Measurements from ENCODE around the gene HHIPL1. TPM values are rescaled to one million over a fixed set of nuclear protein-coding genes. Genes with fewer than 3 reads are reported as not detected.

HHIPL1 gene
- total RNA-seq, 1 experiment from 2014 or later: 2.1 TPM

DNA sequence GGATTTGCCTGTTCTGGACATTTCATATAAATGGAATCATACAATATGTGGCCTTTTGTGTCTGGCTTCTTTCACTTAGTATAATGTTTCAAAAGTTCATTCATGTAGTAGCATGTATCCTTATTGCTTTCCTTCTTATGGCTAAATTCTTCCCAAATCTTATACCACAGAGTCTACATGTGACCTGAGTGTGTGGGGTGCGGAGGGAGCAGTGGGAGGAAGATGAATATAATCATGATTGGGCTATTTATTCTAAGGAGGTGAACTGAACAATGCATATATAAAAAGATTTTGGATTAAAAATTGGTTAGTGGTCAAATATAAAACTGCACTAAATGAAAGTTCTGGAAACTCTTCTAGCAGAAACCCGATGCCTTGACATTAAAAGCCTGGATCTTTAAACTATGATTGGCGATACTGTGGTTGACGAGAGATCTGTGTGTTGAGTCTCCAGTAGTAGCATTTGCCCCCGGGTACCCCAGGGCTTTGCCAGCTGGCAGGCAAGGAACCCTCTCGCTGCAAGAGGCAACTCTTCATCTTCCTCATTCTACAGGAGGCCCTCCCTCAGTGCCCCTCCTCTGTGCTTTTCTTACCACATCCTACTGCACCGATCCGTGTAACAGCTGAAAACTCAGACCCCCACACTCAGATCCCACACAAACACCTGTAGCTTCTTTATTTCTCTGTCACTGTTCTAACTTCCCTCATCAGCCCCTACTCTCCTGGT lies 41.8 kb downstream of the HHIPL1 start:
- ATAC-seq: no peak
- H3K27me3 ChIP-seq (ENCODE audit: control insufficient read depth, insufficient read depth, low read length): peaks cover 2% of the 10 kb centered on the region
- no peaks in the 10 kb centered on the region; the same call in 1 of the 2 replicates for H3K36me3 ChIP-seq (ENCODE audit: control insufficient read depth, insufficient read depth, low read length)
- H3K4me3 ChIP-seq (ENCODE audit: low read depth in 2 of 2, low read length in 2 of 2): no peak overlapping the region
- no peak overlapping the region for H3K27ac ChIP-seq (ENCODE audit: low read length)
- no peaks in the 10 kb centered on the region for H3K9me3 ChIP-seq (ENCODE audit: control insufficient read depth, insufficient read depth, low read depth, low read length)
- no peaks in the 10 kb centered on the region for H3K4me1 ChIP-seq (ENCODE audit: control insufficient read depth, insufficient read depth, low read length)
- in situ Hi-C loops (cut with HindIII; ENCODE audit: low pct_unique_long_range_greater_than_20kb, low sequenced_read_pairs): no loop called here
- no TSS peak for BruUV-seq (replicated peaks)
- ChIA-PET POLR2A (no interaction called here), CTCF (interaction anchor here (0.7 kb wide), 1 partner anchor 293 kb away, joined by 3 read pairs; no protein-coding TSS in a partner anchor)
- intact Hi-C loops (cut with micrococcal nuclease; ENCODE audit: unreplicated experiment): no loop called here
- TF ChIP-seq TCF7L2 (IDR thresholded peaks at IDR 0.05; ENCODE audit: low read depth, low read length) (no peak), SIN3A (IDR thresholded peaks at IDR 0.05; ENCODE audit: borderline replicate concordance, insufficient read depth, low read depth, low read length) (no peak), POLR2AphosphoS5 (IDR thresholded peaks at IDR 0.05; ENCODE audit: low read depth, low read length) (no peak)
- TF ChIP-seq, protein P1, sequence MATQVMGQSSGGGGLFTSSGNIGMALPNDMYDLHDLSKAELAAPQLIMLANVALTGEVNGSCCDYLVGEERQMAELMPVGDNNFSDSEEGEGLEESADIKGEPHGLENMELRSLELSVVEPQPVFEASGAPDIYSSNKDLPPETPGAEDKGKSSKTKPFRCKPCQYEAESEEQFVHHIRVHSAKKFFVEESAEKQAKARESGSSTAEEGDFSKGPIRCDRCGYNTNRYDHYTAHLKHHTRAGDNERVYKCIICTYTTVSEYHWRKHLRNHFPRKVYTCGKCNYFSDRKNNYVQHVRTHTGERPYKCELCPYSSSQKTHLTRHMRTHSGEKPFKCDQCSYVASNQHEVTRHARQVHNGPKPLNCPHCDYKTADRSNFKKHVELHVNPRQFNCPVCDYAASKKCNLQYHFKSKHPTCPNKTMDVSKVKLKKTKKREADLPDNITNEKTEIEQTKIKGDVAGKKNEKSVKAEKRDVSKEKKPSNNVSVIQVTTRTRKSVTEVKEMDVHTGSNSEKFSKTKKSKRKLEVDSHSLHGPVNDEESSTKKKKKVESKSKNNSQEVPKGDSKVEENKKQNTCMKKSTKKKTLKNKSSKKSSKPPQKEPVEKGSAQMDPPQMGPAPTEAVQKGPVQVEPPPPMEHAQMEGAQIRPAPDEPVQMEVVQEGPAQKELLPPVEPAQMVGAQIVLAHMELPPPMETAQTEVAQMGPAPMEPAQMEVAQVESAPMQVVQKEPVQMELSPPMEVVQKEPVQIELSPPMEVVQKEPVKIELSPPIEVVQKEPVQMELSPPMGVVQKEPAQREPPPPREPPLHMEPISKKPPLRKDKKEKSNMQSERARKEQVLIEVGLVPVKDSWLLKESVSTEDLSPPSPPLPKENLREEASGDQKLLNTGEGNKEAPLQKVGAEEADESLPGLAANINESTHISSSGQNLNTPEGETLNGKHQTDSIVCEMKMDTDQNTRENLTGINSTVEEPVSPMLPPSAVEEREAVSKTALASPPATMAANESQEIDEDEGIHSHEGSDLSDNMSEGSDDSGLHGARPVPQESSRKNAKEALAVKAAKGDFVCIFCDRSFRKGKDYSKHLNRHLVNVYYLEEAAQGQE (IDR thresholded peaks at IDR 0.05; ENCODE audit: insufficient read depth in 1 of 2, low read depth in 2 of 2, low read length in 1 of 2): no peak
- TF ChIP-seq, protein P2, sequence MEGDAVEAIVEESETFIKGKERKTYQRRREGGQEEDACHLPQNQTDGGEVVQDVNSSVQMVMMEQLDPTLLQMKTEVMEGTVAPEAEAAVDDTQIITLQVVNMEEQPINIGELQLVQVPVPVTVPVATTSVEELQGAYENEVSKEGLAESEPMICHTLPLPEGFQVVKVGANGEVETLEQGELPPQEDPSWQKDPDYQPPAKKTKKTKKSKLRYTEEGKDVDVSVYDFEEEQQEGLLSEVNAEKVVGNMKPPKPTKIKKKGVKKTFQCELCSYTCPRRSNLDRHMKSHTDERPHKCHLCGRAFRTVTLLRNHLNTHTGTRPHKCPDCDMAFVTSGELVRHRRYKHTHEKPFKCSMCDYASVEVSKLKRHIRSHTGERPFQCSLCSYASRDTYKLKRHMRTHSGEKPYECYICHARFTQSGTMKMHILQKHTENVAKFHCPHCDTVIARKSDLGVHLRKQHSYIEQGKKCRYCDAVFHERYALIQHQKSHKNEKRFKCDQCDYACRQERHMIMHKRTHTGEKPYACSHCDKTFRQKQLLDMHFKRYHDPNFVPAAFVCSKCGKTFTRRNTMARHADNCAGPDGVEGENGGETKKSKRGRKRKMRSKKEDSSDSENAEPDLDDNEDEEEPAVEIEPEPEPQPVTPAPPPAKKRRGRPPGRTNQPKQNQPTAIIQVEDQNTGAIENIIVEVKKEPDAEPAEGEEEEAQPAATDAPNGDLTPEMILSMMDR (IDR thresholded peaks at IDR 0.05): no peak
- DNase-seq (ENCODE audit: low read depth, low spot score): no peak

DNA sequence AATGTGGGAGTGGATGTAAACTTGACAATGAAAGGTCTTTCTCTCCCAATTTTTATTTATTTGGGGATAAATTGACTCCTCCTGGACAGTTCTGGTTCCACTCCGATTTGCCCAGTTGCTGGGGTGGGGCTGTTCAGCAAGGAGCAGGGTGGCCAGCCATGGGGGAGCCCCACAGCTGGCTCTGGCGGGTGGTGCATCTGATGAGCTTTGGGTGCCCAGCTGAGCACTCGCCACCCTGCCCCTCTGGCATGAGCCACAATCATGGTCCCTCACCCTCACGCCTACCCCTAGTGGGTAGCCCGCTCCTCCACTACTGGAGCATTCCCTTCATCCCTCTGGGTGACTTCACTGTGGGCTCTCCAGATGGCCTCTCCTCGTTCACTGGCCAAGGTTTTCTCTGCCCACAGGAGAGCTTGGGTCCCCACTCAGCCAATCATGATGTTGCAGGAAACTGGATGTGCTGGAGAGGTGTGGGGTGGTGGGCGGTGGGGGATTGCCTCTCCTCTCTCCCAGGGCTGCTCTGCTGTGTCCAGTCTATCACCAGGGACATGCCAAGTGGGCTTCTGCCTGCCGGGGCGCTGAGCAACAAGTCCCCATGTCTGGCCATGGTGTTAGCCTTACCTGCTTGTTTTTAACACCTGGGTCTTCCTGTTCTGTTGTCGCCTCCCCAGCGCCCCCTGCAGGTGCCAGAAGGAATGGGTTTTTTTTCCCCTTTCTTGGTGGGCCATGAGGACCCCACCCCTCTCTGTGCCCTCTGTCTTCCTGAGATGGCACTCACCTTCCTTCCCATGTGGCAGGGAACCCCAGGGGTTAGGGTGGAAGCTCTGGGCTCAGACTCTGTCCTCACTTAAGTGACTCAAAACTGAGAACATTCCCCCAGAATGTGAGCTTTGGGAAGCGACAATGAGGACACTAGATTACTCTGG lies 42.6 kb downstream of the HHIPL1 start:
- DNase-seq (ENCODE audit: low read depth, low spot score) (no peak), ATAC-seq (no peak)
- Histone ChIP-seq H3K9me3 (ENCODE audit: control insufficient read depth, insufficient read depth, low read depth, low read length) (no peaks in the 10 kb centered on the region), H3K4me1 (ENCODE audit: control insufficient read depth, insufficient read depth, low read length) (no peaks in the 10 kb centered on the region), H3K27me3 (ENCODE audit: control insufficient read depth, insufficient read depth, low read length) (peaks cover 2% of the 10 kb centered on the region), H3K36me3 (ENCODE audit: control insufficient read depth, insufficient read depth, low read length) (no peaks in the 10 kb centered on the region; the same call in 1 of the 2 replicates), H3K4me3 (ENCODE audit: low read depth in 2 of 2, low read length in 2 of 2) (no peak overlapping the region), H3K27ac (ENCODE audit: low read length) (no peak overlapping the region)
- intact Hi-C loops (cut with micrococcal nuclease; ENCODE audit: unreplicated experiment): no loop called here
- ChIA-PET CTCF (interaction anchor here (0.7 to 1.1 kb wide), 2 partner anchors 29 to 294 kb away, joined by 3 read pairs; no protein-coding TSS in a partner anchor), POLR2A (no interaction called here)
- in situ Hi-C loops (cut with HindIII; ENCODE audit: low pct_unique_long_range_greater_than_20kb, low sequenced_read_pairs): no loop called here
- TF ChIP-seq, protein P2 (IDR thresholded peaks at IDR 0.05): peak; percentile 89
- no peak for TF ChIP-seq SIN3A (IDR thresholded peaks at IDR 0.05; ENCODE audit: borderline replicate concordance, insufficient read depth, low read depth, low read length)
- BruUV-seq (replicated peaks): no TSS peak
